ENCODE results near the gene SARNP.
"Not testable (repeated sequence)": the region's sequence is repeated elsewhere in the genome, so short reads cannot be mapped to it uniquely, and the experiment has no call there.

The SARNP gene

DNA sequence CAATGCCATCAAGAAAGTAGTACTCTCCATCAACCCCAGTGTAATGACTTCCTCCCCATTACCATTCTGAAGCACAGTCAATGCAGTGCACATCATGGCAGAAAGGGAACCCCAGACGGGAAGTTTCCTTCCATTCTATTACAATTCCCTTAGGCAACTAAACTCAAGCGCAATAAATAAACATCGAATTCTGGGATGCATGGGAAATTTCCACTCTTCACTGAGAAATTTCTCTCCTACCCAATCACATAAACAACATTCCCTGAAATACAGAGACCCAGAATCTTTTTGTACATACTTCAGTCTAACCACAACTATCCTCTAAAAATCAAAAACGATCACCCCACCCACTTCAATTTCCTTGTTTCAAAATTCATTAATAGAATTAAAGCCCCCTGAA, 20.0 kb downstream of the SARNP start:
- no peak for DNase-seq (ENCODE audit: extremely low read depth in 1 of 2, low read depth in 1 of 2)

- no peak for DNase-seq (ENCODE audit: extremely low read depth in 1 of 2, low read depth in 1 of 2)
These were observed 20.5 kb downstream of the SARNP start for GRCh38 chr12:55797068-55797467.

DNA sequence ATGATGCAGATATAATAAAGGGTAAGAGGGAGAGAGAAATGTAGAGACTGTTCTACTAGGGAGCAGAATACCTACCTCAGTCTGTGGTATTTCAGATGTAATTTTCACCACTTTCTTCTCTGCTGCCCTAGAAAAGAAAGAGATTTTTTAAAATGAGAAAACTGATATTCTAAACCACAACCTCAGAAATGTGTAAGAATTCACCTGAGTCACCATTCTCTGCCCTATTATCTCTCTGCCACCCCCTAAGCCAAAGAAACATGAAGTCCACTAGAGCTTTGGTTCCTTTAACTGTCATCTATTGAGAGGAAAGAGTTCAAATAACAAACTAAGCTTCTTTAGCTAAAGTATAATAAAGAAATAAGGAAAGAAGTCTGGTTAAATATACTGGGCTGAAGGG, 21.6 kb downstream of the SARNP start:
- DNase-seq (ENCODE audit: extremely low read depth in 1 of 2, low read depth in 1 of 2), result no peak

- no peak for DNase-seq (ENCODE audit: extremely low read depth in 1 of 2, low read depth in 1 of 2)
These were observed 27.6 kb downstream of the SARNP start for GRCh38 chr12:55789893-55790292.

GRCh38 chr12:55789171-55789570, 28.4 kb downstream of the SARNP start:
- DNase-seq (ENCODE audit: extremely low read depth in 1 of 2, low read depth in 1 of 2), result no peak

GRCh38 chr12:55788546-55788945, 29.0 kb downstream of the SARNP start:
- no peak for DNase-seq (ENCODE audit: extremely low read depth in 1 of 2, low read depth in 1 of 2)

DNA sequence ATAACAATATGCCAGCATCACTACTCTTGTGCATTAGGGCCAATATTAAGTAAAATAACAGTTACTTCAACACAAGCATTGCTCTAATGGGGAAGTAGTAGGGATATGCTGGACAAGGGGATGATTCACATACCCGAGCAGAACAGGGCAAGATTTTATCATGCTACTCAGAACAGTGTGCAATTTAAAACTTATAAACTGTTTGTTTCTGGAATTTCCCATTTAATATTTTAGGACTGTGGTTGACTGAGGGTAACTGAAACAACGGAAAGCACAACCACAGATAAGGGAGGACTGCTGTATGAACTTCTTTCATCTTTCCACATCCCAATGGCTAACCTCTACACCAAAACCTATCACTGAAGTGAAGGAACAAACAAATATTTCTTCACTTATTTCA, 36.8 kb downstream of the SARNP start:
- no peak for DNase-seq (ENCODE audit: extremely low read depth in 1 of 2, low read depth in 1 of 2)

DNA sequence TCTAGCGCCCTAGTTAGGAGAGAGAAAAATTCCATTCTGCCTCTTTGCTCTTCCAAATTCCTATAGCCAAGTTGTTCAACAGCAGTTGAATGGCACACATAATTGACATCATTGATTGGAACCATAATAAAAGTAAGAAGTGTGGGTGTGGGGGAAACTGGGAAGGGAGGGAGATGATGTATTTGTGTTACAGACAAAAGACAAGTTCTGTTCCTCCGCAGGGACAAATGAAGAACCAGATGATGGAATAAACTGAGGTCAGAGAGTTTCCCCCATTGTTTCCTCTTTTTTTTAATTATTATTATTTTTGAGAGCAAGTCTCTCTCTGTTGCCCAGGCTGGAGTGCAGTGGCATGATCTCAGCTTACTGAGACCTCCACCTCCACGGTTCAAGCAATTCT, 39.7 kb downstream of the SARNP start:
- no peak for DNase-seq (ENCODE audit: extremely low read depth in 1 of 2, low read depth in 1 of 2)

DNA sequence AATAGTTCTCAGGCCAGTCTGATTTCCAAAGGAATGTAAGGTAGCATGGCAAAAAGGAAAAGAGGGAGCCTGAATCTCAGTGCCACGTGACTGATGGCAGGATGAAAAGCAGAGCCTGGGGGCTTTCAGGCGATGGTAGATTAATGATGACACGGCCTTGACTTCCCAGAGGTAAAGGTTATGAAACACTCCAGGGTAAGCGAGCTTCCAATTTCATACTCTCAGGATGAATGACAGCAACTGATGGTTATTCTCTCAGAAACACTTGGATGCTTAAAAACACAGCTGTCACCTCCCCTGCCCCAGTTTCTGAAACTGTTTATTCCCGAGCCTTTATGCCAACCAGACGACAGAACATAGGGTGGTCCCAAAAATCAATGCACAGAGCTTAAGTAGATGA, 45.8 kb downstream of the SARNP start:
- no peak for DNase-seq (ENCODE audit: extremely low read depth in 1 of 2, low read depth in 1 of 2)

- DNase-seq (ENCODE audit: extremely low read depth in 1 of 2, low read depth in 1 of 2), result no peak
These were observed 50.4 kb downstream of the SARNP start for GRCh38 chr12:55767156-55767555.

- DNase-seq (ENCODE audit: extremely low read depth in 1 of 2, low read depth in 1 of 2), result no peak
These were observed 51.7 kb downstream of the SARNP start for GRCh38 chr12:55765736-55766290.

DNA sequence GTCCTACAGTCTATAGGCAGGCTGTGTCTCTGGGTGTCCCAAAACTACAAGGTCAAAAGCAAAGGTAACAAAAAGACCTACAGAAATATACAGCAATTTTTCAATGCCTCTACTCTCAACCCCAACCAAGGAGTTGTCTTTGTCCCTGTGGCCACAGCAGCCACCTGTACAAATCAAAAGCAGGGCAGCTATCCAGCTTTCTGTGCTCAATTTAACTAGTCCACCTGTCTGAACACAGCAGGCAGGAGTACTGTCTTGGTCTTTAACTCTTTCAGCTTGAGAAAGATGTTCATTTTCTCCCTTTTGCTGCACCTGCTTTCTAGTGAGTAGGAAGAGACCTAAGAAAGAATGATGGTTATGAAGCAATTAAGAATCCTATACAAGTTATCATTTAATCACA, 54.9 kb downstream of the SARNP start:
- no peak for DNase-seq (ENCODE audit: extremely low read depth in 1 of 2, low read depth in 1 of 2)

- peak in 1 of 2 donors; percentile 62 for DNase-seq (ENCODE audit: extremely low read depth in 1 of 2, low read depth in 1 of 2)
These were observed 56.9 kb downstream of the SARNP start for GRCh38 chr12:55760663-55761062.

GRCh38 chr12:55758575-55758974, 58.9 kb downstream of the SARNP start:
- not testable (repeated sequence) for DNase-seq (ENCODE audit: extremely low read depth in 1 of 2, low read depth in 1 of 2)

GRCh38 chr12:55757701-55758100, 59.8 kb downstream of the SARNP start:
- DNase-seq (ENCODE audit: extremely low read depth in 1 of 2, low read depth in 1 of 2), result no peak

GRCh38 chr12:55755246-55755645, 62.3 kb downstream of the SARNP start:
- no peak for DNase-seq (ENCODE audit: extremely low read depth in 1 of 2, low read depth in 1 of 2)

DNA sequence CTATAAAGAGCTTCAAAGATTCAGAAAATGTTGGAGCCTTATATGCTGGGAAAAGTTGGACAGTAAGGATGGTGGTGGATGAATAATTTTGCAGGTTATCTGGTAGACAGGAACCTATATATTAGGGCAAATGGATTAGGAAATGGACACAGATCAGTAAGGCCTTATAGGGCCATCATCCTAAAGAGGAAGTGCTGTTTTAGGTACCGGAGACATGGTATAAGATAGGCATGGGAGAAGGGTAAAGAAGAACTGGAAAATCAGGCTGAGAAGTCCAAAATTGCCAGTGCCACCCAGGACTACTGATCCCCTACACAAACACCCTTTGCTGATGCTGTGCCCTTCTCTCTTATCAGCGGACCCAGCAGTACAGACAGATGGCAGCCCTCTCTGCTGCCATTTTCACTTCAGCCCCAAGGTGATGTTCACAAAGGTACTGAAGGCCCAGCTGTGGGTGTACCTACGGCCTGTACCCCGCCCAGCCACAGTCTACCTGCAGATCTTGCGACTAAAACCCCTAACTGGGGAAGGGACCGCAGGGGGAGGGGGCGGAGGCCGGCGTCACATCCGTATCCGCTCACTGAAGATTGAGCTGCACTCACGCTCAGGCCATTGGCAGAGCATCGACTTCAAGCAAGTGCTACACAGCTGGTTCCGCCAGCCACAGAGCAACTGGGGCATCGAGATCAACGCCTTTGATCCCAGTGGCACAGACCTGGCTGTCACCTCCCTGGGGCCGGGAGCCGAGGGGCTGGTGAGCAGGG, 69.1 kb downstream of the SARNP start:
- no peak for DNase-seq (ENCODE audit: extremely low read depth in 1 of 2, low read depth in 1 of 2)

- no peak for DNase-seq (ENCODE audit: extremely low read depth in 1 of 2, low read depth in 1 of 2)
These were observed 70.7 kb downstream of the SARNP start for GRCh38 chr12:55746913-55747231.

- DNase-seq (ENCODE audit: extremely low read depth in 1 of 2, low read depth in 1 of 2), result no peak
These were observed 71.2 kb downstream of the SARNP start for GRCh38 chr12:55746174-55746912.

DNA sequence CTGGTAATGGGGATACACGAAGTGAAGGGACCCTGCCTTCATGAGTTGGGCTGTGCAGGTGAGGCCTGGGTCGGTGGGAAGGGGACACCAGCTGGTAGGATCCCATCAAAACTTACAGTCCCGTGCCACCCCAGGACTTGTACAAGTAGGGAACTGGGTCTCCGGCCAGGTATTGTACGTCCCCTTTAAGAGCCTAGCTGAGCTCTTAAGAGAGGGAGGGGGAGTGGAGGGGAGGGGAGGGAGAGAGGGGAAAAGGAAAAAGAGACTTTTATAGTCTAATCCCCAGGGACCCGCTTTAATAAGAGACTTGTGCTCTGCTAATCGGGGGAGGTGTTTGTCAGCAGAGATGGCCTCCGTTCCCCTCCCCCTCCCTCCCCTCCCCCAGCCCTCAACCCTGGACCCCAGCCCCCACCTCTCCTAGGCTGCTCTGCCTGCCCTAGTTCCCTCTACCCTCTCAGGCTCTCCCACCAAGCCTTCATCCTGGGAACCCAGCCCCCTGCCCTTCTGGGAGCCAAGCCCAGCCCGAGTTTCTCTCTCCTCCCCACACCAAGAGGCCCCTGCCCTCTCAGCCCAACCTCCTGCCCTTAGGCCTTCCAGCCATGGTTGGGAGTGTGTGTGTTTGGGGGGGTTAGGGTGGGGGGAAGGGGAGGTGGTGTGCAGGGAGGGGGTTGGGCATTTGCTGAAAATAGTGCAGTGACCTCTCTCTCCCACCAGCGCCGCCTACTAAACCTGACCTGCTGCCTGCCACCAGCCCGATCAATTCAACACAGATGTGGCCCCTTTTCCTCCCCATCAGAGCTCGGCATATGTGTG, 72.0 kb downstream of the SARNP start:
- DNase-seq (ENCODE audit: extremely low read depth in 1 of 2, low read depth in 1 of 2), result no peak

GRCh38 chr12:55744340-55745030, 73.0 kb downstream of the SARNP start:
- no peak for DNase-seq (ENCODE audit: extremely low read depth in 1 of 2, low read depth in 1 of 2)

Measured in stimulated activated CD8-positive, alpha-beta memory T cell treated with anti-CD3 and anti-CD28 coated beads, Interleukin-7, amount 100 ng/mL, for 48 hours (primary cell).